HepG2 (cell line): ENCODE data around the gene RAB39A. TPM values are rescaled to one million over a fixed set of nuclear protein-coding genes. Genes with fewer than 3 reads are reported as not detected.

Experiments
- ATAC-seq: fragments of 200-7000 bp; cut with Tn5 transposase; 3 replicates; pipeline ENCODE4 v1.9.1; 2020; ENCODE audit warnings: mild to moderate bottlenecking, moderate library complexity
- BruUV-seq: library from RNA; stranded (reverse); fragments of 400-500 nt; replicated peaks from 2 replicates; lab custom pipeline; 2021; lab: Mats Ljungman, UMichigan
- CTCF ChIA-PET: fragments of 300-600 bp; formaldehyde crosslinking; extraction: SDS; loops from one replicate; lab custom pipeline; 2021; ENCODE audit warnings: low total read pairs, inconsistent platforms, low intra/inter-chr PET ratio; lab: Yijun Ruan, JAX
- POLR2A ChIA-PET: fragments of 350-600 bp; sonication (Branson Sonifier 250); formaldehyde crosslinking; loops from one replicate; lab custom pipeline; 2020; ENCODE audit warnings: antibody characterized with exemption, inconsistent platforms; lab: Yijun Ruan, JAX
- DNase-seq: peaks from one replicate; pipeline ENCODE4 v3.0.0-alpha.2; 2015; ENCODE audit warnings: low spot score
- FAIRE-seq: peaks from 3 replicates; lab custom pipeline; 2011; peaks lifted over from hg19 to GRCh38; lab: Jason Lieb, UNC
- H2AFZ ChIP-seq: one replicate; pipeline ENCODE4 v1.6.1; 2011; ENCODE audit warnings: low read length, inconsistent platforms
- H3K27ac ChIP-seq: fragments of 300-600 bp; 3 replicates; pipeline ENCODE4 v1.8.0; 2011; ENCODE audit warnings: mixed run types, mild to moderate bottlenecking, mixed read lengths, low read length, inconsistent platforms; ENCODE audit not compliant: insufficient read depth; ENCODE audit errors: extremely low read length
- H3K27me3 ChIP-seq, 2 experiments: fragments of 200-600 bp in 1 of 2; 2 replicates in 1 of 2; 3 replicates in 1 of 2; pipeline versions ENCODE4 v1.6.0 to v1.8.0; 2011; ENCODE audit warnings: low read length in 2 of 2, mild to moderate bottlenecking in 2 of 2, moderate library complexity in 2 of 2, inconsistent platforms in 1 of 2; ENCODE audit not compliant: insufficient read depth in 2 of 2, control insufficient read depth in 1 of 2
- H3K36me3 ChIP-seq, 2 experiments: fragments of 200-600 bp in 1 of 2; replicated peaks in 1 of 2; 2 replicates in 1 of 2; 3 replicates in 1 of 2; pipeline versions ENCODE4 v1.5.1 to v1.8.0; 2011; ENCODE audit warnings: low read length in 2 of 2, inconsistent platforms in 1 of 2; ENCODE audit not compliant: insufficient read depth in 2 of 2, control insufficient read depth in 1 of 2
- H3K4me1 ChIP-seq: 2 replicates; pipeline ENCODE4 v1.5.1; 2012; ENCODE audit warnings: low read length, inconsistent platforms; ENCODE audit not compliant: insufficient read depth
- H3K4me2 ChIP-seq: 2 replicates; pipeline ENCODE4 v1.6.0; 2011; ENCODE audit warnings: low read depth, low read length, inconsistent platforms
- H3K4me3 ChIP-seq, 3 experiments: fragments of 200-600 bp in 1 of 3; sonication (generic), shearing (Covaris generic) in 1 of 3; replicated peaks in 1 of 3; 2 replicates each; pipeline ENCODE4 v1.5.1; 2011 to 2016; ENCODE audit warnings: low read length in 3 of 3, inconsistent platforms in 2 of 3, low read depth in 2 of 3, mild to moderate bottlenecking in 2 of 3, control low read depth in 1 of 3, mixed read lengths in 1 of 3; ENCODE audit not compliant: insufficient read depth in 1 of 3
- H3K79me2 ChIP-seq: one replicate; pipeline ENCODE4 v1.6.1; 2011; ENCODE audit warnings: low read length, inconsistent platforms; ENCODE audit not compliant: insufficient read depth
- H3K9ac ChIP-seq: 2 replicates; pipeline ENCODE4 v1.6.0; 2011; ENCODE audit warnings: mild to moderate bottlenecking, low read depth, low read length, inconsistent platforms; ENCODE audit not compliant: insufficient read depth
- H3K9me3 ChIP-seq: 2 replicates; pipeline ENCODE4 v1.5.1; 2012; ENCODE audit warnings: mild to moderate bottlenecking, low read length
- H4K20me1 ChIP-seq: 2 replicates; pipeline ENCODE4 v1.6.0; 2011; ENCODE audit warnings: inconsistent platforms, mild to moderate bottlenecking, low read length, moderate library complexity; ENCODE audit not compliant: insufficient read depth
- CENPT ChIP-seq: sonication (generic); formaldehyde crosslinking; IDR thresholded peaks from 2 replicates; pipeline ENCODE4 v1.8.0; 2022; ENCODE audit warnings: low read depth, mild to moderate bottlenecking, moderate library complexity, missing genetic modification reagents
- FOSL2 ChIP-seq: sonication (generic); formaldehyde crosslinking; IDR thresholded peaks from 2 replicates; pipeline ENCODE4 v1.4.0; 2020; ENCODE audit warnings: missing genetic modification reagents
- HOXA9 ChIP-seq: sonication (generic); formaldehyde crosslinking; IDR thresholded peaks from 2 replicates; pipeline ENCODE4 v1.8.1; 2022; ENCODE audit warnings: missing genetic modification reagents, mild to moderate bottlenecking, moderate library complexity, borderline replicate concordance
- JUN ChIP-seq: sonication (generic); formaldehyde crosslinking; IDR thresholded peaks from 2 replicates; pipeline ENCODE4 v1.4.0; 2020; ENCODE audit warnings: mild to moderate bottlenecking, missing genetic modification reagents
- MAFK ChIP-seq, 2 experiments: IDR thresholded peaks in 1 of 2; conservative IDR thresholded peaks in 1 of 2; 2 replicates each; pipeline ENCODE4 v1.6.1; 2011; ENCODE audit warnings: improper control_type of control experiment in 2 of 2, low read length in 2 of 2
- MIER3 ChIP-seq: IDR thresholded peaks from 2 replicates; pipeline ENCODE4 v1.6.1; 2016; ENCODE audit warnings: missing compliant biosample characterization, borderline replicate concordance
- MYPOP ChIP-seq: sonication (generic); formaldehyde crosslinking; IDR thresholded peaks from 2 replicates; pipeline ENCODE4 v1.8.1; 2023; ENCODE audit warnings: mild to moderate bottlenecking, moderate library complexity, missing genetic modification reagents
- MZF1 ChIP-seq: sonication (generic); formaldehyde crosslinking; IDR thresholded peaks from 2 replicates; pipeline ENCODE4 v1.8.1; 2023; ENCODE audit warnings: mild to moderate bottlenecking, missing genetic modification reagents, borderline replicate concordance
- PBX2 ChIP-seq: IDR thresholded peaks from 2 replicates; pipeline ENCODE4 v1.6.1; 2016; ENCODE audit warnings: control low read depth
- POGZ ChIP-seq: sonication (generic); formaldehyde crosslinking; IDR thresholded peaks from 2 replicates; pipeline ENCODE4 v1.4.0; 2020; ENCODE audit warnings: mild to moderate bottlenecking, missing genetic modification reagents
- PPARG ChIP-seq: conservative IDR thresholded peaks from 2 replicates; pipeline ENCODE4 v1.6.1; 2016; ENCODE audit warnings: missing biosample characterization, missing genetic modification reagents
- TBX3 ChIP-seq: fragments of 450-650 bp; IDR thresholded peaks from 2 replicates; pipeline ENCODE4 v1.6.1; 2017; ENCODE audit warnings: antibody characterized with exemption, mild to moderate bottlenecking, inconsistent platforms, borderline replicate concordance
- THYN1 ChIP-seq: sonication (generic); formaldehyde crosslinking; IDR thresholded peaks from 2 replicates; pipeline ENCODE4 v1.8.1; 2023; ENCODE audit warnings: low read depth, mild to moderate bottlenecking, moderate library complexity, missing genetic modification reagents, borderline replicate concordance
- XBP1 ChIP-seq: sonication (generic); formaldehyde crosslinking; IDR thresholded peaks from 2 replicates; pipeline ENCODE4 v1.5.0; 2020; ENCODE audit warnings: missing genetic modification reagents
- ZHX1 ChIP-seq: sonication (generic); formaldehyde crosslinking; IDR thresholded peaks from 2 replicates; pipeline ENCODE4 v1.8.1; 2022; ENCODE audit warnings: low read depth, mild to moderate bottlenecking, missing genetic modification reagents
- ZNF446 ChIP-seq: sonication (generic); formaldehyde crosslinking; IDR thresholded peaks from 2 replicates; pipeline ENCODE4 v1.5.0; 2020; ENCODE audit warnings: mild to moderate bottlenecking, missing genetic modification reagents
- ZNF558 ChIP-seq: sonication (generic); formaldehyde crosslinking; IDR thresholded peaks from 2 replicates; pipeline ENCODE4 v1.9.0; 2022; ENCODE audit warnings: mild to moderate bottlenecking, missing genetic modification reagents, borderline replicate concordance
- ZNF747 ChIP-seq: sonication (generic); formaldehyde crosslinking; IDR thresholded peaks from 2 replicates; pipeline ENCODE4 v1.8.1; 2023; ENCODE audit warnings: missing genetic modification reagents, mild to moderate bottlenecking, borderline replicate concordance
- ZSCAN20 ChIP-seq: sonication (generic); formaldehyde crosslinking; IDR thresholded peaks from 2 replicates; pipeline ENCODE4 v1.4.0; 2020; ENCODE audit warnings: missing genetic modification reagents, mild to moderate bottlenecking, borderline replicate concordance
- whole genome bisulfite sequencing: methylation state at CpG from one replicate; pipeline ENCODE4 v1.1.6; 2017; ENCODE audit warnings: low lambda C conversion rate; 5-methylcytosine and 5-hydroxymethylcytosine counted together
- in situ Hi-C: cut with HindIII; loops from 2 replicates; pipeline ENCODE4 v1.10.0; 2017; ENCODE audit warnings: low pct_unique_long_range_greater_than_20kb; ENCODE audit not compliant: extremely low pct_ligation_motif_present
- intact Hi-C: fragments of 100-400 bp; cut with micrococcal nuclease; formaldehyde crosslinking; loops from one replicate; pipeline ENCODE4 v1.10.0; 2022; ENCODE audit not compliant: unreplicated experiment
- polyA plus RNA-seq, 8 experiments: library from polyadenylated mRNA; depleted of rRNA in 3 of 8; stranded (reverse) in 7 of 8; unstranded in 1 of 8; fragments of >200 nt; fragmentation: Illumina TruSeq in 4 of 8; extraction: Trizol in 4 of 8; gene quantifications; 2 replicates each; pipeline versions ENCODE4 v1.2.1 to v1.2.3, GENCODE V29; 2011 to 2016; ENCODE audit warnings: low read depth in 4 of 8, missing spikeins in 1 of 8, mixed read lengths in 1 of 8; ENCODE audit not compliant: insufficient read depth in 1 of 8
- total RNA-seq, 5 experiments: library from RNA; depleted of rRNA; stranded (reverse); fragments of >200 nt; fragmentation: Illumina TruSeq; extraction: Trizol; gene quantifications; 2 replicates each; pipeline ENCODE4 v1.2.3, GENCODE V29; 2016; ENCODE audit warnings: low read depth in 1 of 5

Gene RAB39A
- total and polyA plus RNA-seq, 2 of the 13 experiments (the other 11 are each of a cell fraction or from before 2014, with no cell fraction given): not detected

- no peak for TF ChIP-seq PBX2 (CRISPR knock-in tag)
- TF ChIP-seq, all 625 proteins: peak for 2
These were observed 75.4 kb downstream of the RAB39A start (continued) for GRCh38 chr11:108003623-108004022.

- H3K27me3 ChIP-seq: no peaks in the 10 kb centered on the region
- H3K9ac ChIP-seq: no peak overlapping the region
- H3K9me3 ChIP-seq: no peaks in the 10 kb centered on the region
- in situ Hi-C loops (loop anchor here (10.0 kb wide), 1 partner anchor 647 kb away; no protein-coding TSS in a partner anchor), intact Hi-C loops (loop anchor here (1.0 to 10.0 kb wide), 2 partner anchors 117 to 647 kb away; partner anchors contain the start of gene ACAT1)
- peaks cover 8% of the 10 kb centered on the region for H4K20me1 ChIP-seq
- no TSS peak for BruUV-seq
- no peak overlapping the region for H3K4me2 ChIP-seq
- DNase-seq (no peak), ATAC-seq (no peak), FAIRE-seq (no peak)
- no peak overlapping the region for H3K27ac ChIP-seq
- 93% methylated on average over 18 of the region's 18 CpGs for WGBS
- H3K36me3 ChIP-seq: 0 out of 5 replicates have a peak, but pooled peaks cover 0 to 2% of the 10 kb centered on the region in 2 experiments
- H3K4me1 ChIP-seq: peaks cover 26% of the 10 kb centered on the region
- no peak overlapping the region for H2AFZ ChIP-seq
- no peak overlapping the region for H3K4me3 ChIP-seq
- ChIA-PET POLR2A (no interaction called here), CTCF (interaction anchor here (0.7 kb wide), 1 partner anchor 36 kb away, joined by 3 read pairs; no protein-coding TSS in a partner anchor)
- H3K79me2 ChIP-seq: peaks cover 40% of the 10 kb centered on the region
- TF ChIP-seq ZNF446 (CRISPR knock-in tag): no peak
- TF ChIP-seq ZNF747 (CRISPR knock-in tag): no peak
- TF ChIP-seq MAFK (conservative IDR thresholded peaks at IDR 0.05 in 1 of 2, IDR thresholded peaks at IDR 0.05 in 1 of 2; ENCODE audit: low read length in 2 of 2): no peak
- TF ChIP-seq ZHX1 (CRISPR knock-in tag): no peak
- TF ChIP-seq HOXA9 (CRISPR knock-in tag): no peak
- no peak for TF ChIP-seq XBP1 (CRISPR knock-in tag)
- TF ChIP-seq ZNF558 (CRISPR knock-in tag): no peak
- TF ChIP-seq MIER3 (CRISPR knock-in tag): no peak
- no peak for TF ChIP-seq POGZ (CRISPR knock-in tag)
- TF ChIP-seq PPARG (CRISPR knock-in tag): no peak
- no peak for TF ChIP-seq JUN (CRISPR knock-in tag)
- no peak for TF ChIP-seq FOSL2 (CRISPR knock-in tag)
- TF ChIP-seq TBX3: no peak
- no peak for TF ChIP-seq THYN1 (CRISPR knock-in tag)
- TF ChIP-seq CENPT (CRISPR knock-in tag): no peak
- no peak for TF ChIP-seq ZSCAN20 (CRISPR knock-in tag)
- TF ChIP-seq MZF1 (CRISPR knock-in tag): no peak
- no peak for TF ChIP-seq MYPOP
These were observed 79.6 kb downstream of the RAB39A start for GRCh38 chr11:108007819-108008218.
